ENCODE results near the gene TYK2. TPM values are rescaled to one million over a fixed set of nuclear protein-coding genes. Genes with fewer than 3 reads are reported as not detected.
A peak's percentile ranks its signal among the peaks of the same experiment; 100 is the strongest.

The TYK2 gene
- total RNA-seq, 1 donor from 2014 or later, result 94.4 TPM

DNA sequence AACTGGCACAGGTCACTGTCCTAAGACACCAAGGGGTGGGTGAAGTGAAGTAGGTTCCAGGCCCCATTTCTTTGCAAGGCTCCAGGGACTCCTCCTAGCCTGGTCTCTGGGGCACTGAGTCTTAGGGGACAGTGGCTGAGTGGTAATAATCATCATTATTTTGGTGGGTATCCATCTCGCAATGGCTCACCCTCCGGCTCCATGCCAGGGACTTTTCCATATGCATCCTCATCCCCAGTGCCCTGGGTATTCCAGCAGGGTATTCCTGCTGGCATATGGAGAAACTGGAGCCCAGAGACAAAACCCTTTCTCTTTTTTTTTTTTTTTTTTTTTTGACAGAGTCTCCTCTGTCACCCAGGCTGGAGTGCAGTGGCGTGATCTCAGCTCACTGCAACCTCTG lies 42.5 kb upstream of the TYK2 start:
- H3K27ac Mint-ChIP-seq (ENCODE audit: unreplicated experiment), result no peak overlapping the region
- TF ChIP-seq, protein P1, sequence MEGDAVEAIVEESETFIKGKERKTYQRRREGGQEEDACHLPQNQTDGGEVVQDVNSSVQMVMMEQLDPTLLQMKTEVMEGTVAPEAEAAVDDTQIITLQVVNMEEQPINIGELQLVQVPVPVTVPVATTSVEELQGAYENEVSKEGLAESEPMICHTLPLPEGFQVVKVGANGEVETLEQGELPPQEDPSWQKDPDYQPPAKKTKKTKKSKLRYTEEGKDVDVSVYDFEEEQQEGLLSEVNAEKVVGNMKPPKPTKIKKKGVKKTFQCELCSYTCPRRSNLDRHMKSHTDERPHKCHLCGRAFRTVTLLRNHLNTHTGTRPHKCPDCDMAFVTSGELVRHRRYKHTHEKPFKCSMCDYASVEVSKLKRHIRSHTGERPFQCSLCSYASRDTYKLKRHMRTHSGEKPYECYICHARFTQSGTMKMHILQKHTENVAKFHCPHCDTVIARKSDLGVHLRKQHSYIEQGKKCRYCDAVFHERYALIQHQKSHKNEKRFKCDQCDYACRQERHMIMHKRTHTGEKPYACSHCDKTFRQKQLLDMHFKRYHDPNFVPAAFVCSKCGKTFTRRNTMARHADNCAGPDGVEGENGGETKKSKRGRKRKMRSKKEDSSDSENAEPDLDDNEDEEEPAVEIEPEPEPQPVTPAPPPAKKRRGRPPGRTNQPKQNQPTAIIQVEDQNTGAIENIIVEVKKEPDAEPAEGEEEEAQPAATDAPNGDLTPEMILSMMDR (IDR thresholded peaks at IDR 0.05), result no peak
- H3K36me3 Mint-ChIP-seq (ENCODE audit: low read depth), result no peaks in the 10 kb centered on the region
- H3K27me3 Mint-ChIP-seq (ENCODE audit: low read depth), result peaks cover 33% of the 10 kb centered on the region
- no peaks in the 10 kb centered on the region for H3K9me3 Mint-ChIP-seq (ENCODE audit: low read depth)
- H3K4me1 Mint-ChIP-seq (ENCODE audit: low read depth), result peaks cover 31% of the 10 kb centered on the region
- no peak for DNase-seq (ENCODE audit: low spot score)
- H3K4me3 Mint-ChIP-seq (ENCODE audit: unreplicated experiment), result no peak overlapping the region

DNA sequence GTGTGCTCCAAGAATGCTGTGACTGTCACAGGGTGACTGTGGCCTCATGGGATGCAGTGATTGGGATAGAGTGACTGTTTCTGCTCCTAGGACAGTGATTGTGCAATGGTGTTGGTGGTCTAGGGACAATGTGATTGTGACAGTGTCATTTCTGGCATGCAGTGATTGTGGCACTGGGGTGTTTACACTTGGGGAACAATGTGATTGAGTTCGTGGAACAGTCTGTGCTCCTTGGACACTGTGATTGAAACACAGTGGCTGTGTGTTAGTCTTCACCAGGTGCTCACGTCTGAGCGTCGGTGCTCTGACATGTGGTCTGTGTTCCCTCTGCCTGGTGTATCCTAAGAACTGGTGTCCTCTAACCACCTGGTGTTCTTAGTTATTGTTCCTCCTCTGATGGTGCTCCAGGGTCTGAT lies 41.7 kb upstream of the TYK2 start:
- H3K4me3 Mint-ChIP-seq (ENCODE audit: unreplicated experiment), result peak overlapping the region; percentile 3
- H3K36me3 Mint-ChIP-seq (ENCODE audit: low read depth), result no peaks in the 10 kb centered on the region
- no peaks in the 10 kb centered on the region for H3K9me3 Mint-ChIP-seq (ENCODE audit: low read depth)
- H3K27ac Mint-ChIP-seq (ENCODE audit: unreplicated experiment), result no peak overlapping the region
- TF ChIP-seq, protein P1 (IDR thresholded peaks at IDR 0.05), result no peak
- peaks cover 31% of the 10 kb centered on the region for H3K4me1 Mint-ChIP-seq (ENCODE audit: low read depth)
- no peak for DNase-seq (ENCODE audit: low spot score)
- peaks cover 33% of the 10 kb centered on the region for H3K27me3 Mint-ChIP-seq (ENCODE audit: low read depth)

DNA sequence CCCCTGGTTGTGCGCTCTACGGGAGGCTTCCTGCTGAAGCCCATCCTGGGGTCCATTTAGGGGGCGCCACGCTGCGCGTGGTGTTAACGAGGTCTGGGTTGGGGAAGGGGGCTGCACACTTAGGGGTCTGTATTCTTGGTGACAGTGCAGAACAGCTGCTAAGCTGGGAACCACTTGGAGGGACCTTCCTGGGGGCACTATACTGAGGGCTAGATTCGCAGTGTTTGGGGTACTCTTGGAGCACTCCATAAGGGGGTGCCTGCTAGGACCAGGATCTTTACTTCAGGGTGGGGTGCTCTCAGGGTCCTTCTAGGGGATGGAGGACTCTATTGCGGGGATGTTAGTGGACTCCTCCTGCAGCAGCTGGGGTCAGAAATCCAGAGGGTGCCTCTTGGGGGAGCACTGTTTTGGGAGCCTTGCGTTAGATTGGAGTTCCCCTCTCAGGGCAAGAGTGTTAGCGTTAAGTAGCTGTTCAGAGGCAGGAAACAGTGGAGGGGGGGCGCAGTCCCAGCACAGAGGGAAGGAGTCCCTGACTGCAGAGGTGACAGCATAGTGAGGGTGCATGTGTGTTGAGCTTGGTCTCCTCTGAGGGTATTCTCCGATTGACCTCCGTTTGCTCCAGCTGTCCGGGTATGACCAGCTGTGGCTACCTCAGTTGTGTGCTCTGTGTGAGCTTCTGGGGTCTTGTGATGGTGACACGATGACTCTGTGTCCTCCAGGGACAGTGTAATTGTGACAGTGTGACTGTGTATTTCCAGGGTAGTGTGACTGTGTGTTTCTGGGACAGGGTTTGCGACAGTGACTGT lies 41.1 kb upstream of the TYK2 start:
- Mint-ChIP-seq H3K27ac (ENCODE audit: unreplicated experiment) (no peak overlapping the region), H3K9me3 (ENCODE audit: low read depth) (no peaks in the 10 kb centered on the region), H3K36me3 (ENCODE audit: low read depth) (no peaks in the 10 kb centered on the region), H3K4me1 (ENCODE audit: low read depth) (peaks cover 34% of the 10 kb centered on the region), H3K4me3 (ENCODE audit: unreplicated experiment) (peak overlapping the region; percentile 40), H3K27me3 (ENCODE audit: low read depth) (peaks cover 36% of the 10 kb centered on the region)
- DNase-seq (ENCODE audit: low spot score), result no peak
- TF ChIP-seq, protein P1 (IDR thresholded peaks at IDR 0.05), result peak; percentile 59

DNA sequence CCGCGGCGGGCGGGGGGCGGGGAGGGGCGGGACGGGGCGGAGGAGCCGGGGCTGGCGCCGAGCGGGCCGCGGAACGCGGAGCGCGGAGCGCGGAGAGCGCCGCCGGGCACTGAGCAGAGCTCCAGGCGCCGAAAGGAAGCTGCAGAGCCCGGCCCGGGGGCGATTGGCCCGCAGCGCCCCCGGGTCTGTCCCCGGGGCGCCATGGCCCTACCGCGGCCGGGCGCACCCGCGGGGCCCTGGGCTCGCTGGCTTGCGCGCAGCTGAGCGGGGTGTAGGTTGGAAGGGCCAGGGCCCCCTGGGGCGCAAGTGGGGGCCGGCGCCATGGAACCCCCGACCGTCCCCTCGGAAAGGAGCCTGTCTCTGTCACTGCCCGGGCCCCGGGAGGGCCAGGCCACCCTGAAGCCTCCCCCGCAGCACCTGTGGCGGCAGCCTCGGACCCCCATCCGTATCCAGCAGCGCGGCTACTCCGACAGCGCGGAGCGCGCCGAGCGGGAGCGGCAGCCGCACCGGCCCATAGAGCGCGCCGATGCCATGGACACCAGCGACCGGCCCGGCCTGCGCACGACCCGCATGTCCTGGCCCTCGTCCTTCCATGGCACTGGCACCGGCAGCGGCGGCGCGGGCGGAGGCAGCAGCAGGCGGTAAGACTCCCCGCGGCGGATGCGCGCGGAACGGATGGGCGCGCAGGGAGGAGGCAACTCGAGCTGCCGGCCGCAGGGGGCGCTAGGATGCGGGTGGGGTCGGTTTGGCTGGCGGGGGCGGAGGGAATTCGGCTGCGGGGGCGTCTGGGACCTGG lies 40.3 kb upstream of the TYK2 start, which contains the start of gene PDE4A:
Gene PDE4A (plus strand): TSS at position 95 of the 796 bp plus-strand sequence. CDS start 227 bp downstream, at position 322.
- Mint-ChIP-seq H3K27ac (ENCODE audit: unreplicated experiment) (peak within 1 kb of the TSS; percentile 60), H3K4me3 (ENCODE audit: unreplicated experiment) (peak within 1 kb of the TSS; percentile 79), H3K27me3 (ENCODE audit: low read depth) (peaks cover 36% of the 10 kb centered on the region), H3K9me3 (ENCODE audit: low read depth) (no peaks in the 10 kb centered on the region), H3K4me1 (ENCODE audit: low read depth) (peaks cover 37% of the 10 kb centered on the region), H3K36me3 (ENCODE audit: low read depth) (no peaks in the 10 kb centered on the region)
- DNase-seq (ENCODE audit: low spot score), result no peak
- TF ChIP-seq, protein P1 (IDR thresholded peaks at IDR 0.05), result peak; percentile 78
